Right renal cortex interstitium (tissue), 3 donors: Measurements from ENCODE around the gene RAD23B. TPM values are rescaled to one million over a fixed set of nuclear protein-coding genes. Genes with fewer than 3 reads are reported as not detected.
"Not testable (repeated sequence)": the region's sequence is repeated elsewhere in the genome, so short reads cannot be mapped to it uniquely, and the experiment has no call there.

Experiments
- DNase-seq, 3 donors: peaks; one replicate each; pipeline ENCODE4 v3.0.0-alpha.2; 2013; ENCODE audit warnings: low read depth in 3 of 3, low spot score in 2 of 3
- polyA plus RNA-seq, 3 donors: library from polyadenylated mRNA; unstranded; fragments of 120-200 nt; gene quantifications; one replicate each; pipeline ENCODE4 v1.2.1, GENCODE V29; 2013; ENCODE audit not compliant: insufficient read length in 3 of 3

RAD23B gene
- polyA plus RNA-seq, 3 donors, result 143 to 164 (median 148) TPM

GRCh38 chr9:107288701-107289100, 5.6 kb downstream of the RAD23B start:
- DNase-seq, result no peak

GRCh38 chr9:107290619-107291018, 7.5 kb downstream of the RAD23B start:
- DNase-seq, result no peak

DNA sequence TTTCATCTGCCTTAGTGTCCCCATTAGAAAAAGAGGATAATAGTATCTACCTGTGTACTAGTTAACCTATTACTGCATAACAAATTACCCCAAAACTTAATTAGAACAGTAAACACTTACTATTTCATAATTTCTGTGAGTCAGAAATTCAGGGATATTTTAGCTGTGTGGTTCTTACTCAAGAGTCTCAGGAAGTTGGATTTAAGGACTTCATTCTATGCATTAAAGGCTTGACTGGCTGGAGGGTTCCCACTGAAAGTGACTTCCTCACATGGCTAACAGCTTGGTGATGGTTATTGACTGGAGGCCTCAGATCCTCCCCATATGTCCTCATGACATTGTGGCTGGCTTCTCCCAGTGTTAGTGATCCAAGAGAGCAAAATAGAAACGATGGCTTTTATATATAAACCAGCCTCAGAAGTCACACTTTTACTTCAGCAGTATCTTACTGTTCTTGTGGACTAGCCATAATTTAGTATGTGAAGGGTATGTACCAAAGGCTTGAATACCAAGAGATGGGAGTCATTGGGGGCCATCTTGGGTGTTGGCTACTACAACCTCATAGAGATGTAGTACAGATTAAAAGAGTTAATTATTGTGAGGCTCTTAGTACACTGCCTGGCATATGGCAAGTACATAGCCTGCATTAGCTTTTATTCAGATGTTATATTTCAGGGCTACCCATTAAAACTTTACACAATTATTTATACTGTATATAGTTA, 9.9 kb downstream of the RAD23B start:
- no peak for DNase-seq

DNA sequence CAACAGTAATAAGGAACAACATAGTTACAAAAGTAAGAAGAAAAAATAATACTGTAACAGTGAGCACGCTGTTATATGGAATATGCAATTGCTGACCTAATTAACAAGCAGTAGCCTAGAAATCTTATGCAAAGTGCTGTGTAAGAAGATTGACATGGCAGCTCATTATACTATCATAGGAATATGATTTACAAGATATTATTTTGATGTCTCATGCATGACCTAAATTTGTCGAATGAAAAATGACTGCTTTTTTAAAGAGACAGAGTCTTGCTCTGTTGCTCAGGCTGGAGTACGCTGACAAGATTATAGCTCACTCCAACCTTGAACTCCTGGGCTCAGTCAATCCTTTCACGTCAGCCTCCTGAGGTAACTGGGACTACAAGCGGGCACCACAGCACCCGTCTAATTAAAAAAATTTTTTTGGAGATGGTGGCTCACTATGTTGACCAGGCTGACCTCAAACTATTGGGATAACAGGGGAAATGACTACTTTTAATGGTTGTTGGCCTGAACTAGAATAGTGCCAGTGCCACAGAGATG, 10.5 kb downstream of the RAD23B start:
- no peak for DNase-seq

- no peak for DNase-seq
Observed at GRCh38 chr9:107294756-107295155, 11.7 kb downstream of the RAD23B start.

DNA sequence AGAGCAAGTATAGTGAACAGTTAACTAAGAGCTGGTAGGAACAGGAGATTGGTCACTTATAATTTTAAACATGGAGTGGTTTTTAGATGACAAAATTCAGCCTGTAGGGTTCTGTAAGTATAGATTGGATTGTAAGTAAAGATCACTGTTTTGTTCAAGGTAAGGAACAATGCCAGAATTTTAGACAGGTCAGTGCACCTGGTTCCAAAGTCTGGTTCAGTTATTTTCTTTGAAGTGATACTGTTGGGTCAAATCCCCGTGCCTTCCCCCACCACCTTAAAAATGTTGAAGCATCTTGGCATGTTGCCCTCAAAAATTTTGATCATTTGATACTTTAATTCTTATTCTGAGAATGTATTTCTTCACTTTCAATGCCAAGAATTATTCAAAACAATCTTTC, 12.9 kb downstream of the RAD23B start:
- DNase-seq, result no peak

GRCh38 chr9:107296592-107296991, 13.5 kb downstream of the RAD23B start:
- not testable (repeated sequence) for DNase-seq

DNA sequence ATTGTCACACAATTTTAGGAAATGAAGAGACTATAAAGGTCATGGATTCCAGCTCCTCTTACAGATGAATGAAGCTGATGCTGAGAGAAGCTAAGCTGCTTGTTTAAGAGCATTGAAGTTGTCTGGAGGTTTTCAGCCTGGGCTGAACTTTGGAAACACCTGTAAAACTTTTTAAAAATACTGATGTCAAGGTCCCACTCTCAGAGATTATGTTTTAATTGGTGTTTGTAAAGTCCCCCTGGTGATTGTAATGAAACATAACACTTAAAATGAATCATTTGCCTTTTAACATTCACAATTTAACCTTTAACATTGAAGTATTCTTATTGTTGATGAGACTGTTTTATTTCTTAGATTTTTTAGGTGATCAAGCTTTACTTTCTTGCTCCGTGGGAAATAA, 16.4 kb downstream of the RAD23B start:
- DNase-seq, result no peak

DNA sequence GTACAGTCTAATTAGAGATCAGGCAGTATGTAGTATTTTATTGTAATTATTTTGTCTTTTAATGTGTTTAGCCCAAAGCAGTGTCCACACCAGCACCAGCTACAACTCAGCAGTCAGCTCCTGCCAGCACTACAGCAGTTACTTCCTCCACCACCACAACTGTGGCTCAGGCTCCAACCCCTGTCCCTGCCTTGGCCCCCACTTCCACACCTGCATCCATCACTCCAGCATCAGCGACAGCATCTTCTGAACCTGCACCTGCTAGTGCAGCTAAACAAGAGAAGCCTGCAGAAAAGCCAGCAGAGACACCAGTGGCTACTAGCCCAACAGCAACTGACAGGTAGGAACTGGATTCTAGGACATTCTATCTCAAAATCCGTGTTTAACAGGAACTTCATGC, 23.2 kb downstream of the RAD23B start:
- no peak for DNase-seq

- DNase-seq, result no peak
Observed at GRCh38 chr9:107307331-107307730, 24.3 kb downstream of the RAD23B start.

DNA sequence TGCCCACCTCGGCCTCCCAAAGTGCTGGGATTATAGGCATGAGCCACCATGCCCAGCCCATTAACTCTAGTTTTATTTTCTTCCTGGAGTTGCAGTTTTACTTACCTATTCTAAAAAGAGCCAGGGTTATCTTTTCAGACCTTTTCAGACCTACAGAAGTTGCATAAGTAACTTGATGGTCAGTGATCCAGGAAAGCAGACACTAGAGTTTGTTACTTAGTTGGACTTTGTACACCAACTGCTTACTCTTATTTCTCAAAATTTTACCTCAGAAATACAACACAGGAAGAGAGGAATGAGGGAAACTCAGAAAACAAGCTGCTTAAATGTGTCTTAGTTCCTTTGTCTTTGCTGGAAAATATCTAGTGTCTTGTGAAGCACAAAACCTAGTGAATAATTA, 25.4 kb downstream of the RAD23B start:
- no peak for DNase-seq

DNA sequence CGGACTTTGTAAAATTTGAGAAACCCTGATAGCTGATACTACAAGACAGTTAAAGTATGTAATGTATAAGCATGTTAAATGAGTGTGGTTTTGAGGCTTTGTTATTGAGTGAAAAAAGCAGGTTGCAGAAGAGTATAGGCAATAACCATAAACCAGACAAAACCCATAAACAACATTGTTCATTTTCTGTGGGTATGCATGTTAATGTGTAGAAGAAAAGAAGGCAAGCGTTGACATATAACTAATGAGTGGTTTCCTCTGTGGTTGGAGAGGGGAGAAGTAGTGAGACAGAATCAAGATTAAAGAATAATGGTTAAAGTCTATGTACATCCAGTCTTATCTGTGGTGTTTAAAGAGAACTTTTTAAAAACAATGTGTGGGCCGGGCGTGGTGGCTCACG, 26.2 kb downstream of the RAD23B start:
- no peak for DNase-seq

DNA sequence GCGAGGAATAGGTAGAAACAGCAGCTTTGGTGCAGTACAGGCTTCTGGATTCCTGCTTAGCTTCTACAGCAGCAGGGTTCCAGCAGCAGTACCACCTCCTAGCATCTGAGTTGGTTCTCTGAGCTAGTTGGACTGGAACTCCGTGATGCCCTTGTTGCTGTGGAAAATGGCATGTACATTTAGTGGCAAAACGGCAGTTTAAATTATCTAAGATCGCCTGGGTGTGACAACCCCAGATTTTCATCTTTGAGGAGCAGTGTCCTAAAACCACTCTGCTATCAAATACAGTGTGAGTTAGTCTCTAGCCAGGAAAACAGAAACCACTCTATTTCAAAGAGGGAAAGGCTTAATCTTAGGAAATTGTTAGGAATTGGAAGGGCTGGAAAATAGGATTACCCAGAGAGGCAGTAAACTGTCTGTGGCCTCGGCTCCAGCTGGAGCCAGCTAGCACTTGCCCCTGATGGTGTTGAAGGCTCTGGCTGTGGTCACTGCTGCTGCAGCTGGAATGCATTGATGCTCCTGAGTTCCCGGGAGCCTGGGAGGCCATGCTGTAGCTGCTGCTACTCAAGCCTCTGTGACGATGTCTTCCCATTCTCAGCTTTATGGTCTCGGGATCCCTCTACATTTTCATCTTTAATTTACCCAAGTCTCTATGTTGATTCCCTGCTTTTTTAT, 29.4 kb downstream of the RAD23B start:
- DNase-seq, result no peak

DNA sequence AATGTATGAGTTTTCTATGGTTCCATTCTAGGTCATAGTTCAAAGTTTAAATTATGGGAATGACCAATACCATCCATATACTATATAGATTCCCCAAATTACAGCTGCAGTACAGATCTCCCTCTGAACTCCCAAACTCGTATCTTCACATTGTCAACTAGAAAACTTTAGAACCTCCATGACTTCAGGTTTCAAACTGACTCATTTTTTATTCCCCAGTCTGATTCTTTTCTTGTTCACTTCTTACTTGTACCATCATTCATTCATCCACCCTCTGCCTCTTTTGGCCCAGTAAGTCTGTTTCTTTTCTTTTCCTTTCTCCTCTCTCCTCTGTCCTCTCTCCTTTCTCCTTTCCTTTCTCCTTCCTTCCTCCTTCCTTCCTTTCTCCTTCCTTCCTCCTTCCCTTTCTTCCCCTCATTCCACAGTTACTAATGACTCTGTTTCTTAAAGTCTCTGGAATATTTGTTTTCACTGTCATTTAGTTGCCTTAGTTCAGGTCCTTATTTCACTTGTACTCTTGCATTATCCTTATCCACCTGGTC, 30.5 kb downstream of the RAD23B start:
- DNase-seq, result no peak

- DNase-seq, result no peak
Observed at GRCh38 chr9:107314763-107315162, 31.7 kb downstream of the RAD23B start.

DNA sequence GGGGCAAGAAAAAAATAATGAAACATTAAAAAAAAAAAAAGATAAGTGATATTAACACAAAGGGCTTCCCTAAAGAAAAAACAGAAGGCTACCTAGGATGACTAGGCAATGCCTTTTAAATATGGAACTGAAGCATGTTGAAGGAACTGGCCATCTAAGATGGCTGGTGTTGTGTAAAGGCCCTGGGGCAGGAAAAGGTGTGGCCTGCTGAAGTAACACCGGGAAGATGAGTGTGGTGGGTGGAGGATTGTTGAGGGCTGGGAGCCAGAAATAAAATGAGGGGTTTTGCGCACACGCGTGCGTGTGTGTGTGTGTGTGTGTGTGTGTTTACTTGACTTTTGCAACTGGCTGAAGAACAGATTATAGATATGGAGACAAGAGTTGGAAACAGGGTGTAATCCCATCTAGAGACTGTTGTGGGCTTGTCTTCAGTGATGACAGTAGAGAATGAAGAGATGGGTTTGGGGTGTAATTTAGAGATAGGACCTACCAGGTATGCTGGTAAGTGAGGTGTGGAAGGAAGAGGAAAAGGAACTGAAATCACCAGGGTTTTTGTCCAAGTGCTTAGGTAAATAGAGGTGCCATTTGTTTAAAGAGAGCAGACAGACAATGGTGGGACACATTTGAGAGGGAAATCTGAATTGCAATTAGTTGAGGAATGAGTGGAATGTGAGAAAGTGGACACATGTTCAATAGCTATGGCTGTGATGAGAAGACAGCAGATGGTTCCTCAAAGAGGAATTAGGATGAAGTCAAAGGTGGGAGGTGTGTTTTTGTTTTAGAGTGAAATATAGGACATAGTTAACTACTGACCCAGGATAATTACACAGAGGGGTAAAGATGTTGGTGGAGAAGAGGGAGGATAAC, 33.9 kb downstream of the RAD23B start:
- no peak for DNase-seq

DNA sequence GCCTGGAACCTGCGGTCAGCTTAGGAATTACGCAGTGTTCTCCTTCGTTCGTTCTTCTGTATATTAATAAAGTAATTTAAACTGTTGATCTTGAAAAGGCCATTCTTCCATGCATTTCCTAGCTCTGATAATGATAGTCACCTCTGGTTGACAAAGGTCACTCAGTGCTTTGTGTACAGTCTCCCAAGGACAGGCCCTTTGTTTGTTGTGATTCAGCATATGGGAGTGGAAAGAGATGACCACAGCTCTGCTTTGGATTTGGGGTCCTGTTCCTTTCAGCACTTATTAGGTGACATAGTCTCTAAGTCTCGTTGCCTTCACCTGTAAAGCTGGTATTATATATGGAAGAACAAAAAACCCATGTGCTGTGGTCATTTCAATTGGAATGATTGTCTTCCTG, 39.6 kb downstream of the RAD23B start:
- no peak for DNase-seq

GRCh38 chr9:107323836-107324585, 40.9 kb downstream of the RAD23B start:
- no peak for DNase-seq

- DNase-seq, result no peak
Observed at GRCh38 chr9:107325842-107326241, 42.8 kb downstream of the RAD23B start.

DNA sequence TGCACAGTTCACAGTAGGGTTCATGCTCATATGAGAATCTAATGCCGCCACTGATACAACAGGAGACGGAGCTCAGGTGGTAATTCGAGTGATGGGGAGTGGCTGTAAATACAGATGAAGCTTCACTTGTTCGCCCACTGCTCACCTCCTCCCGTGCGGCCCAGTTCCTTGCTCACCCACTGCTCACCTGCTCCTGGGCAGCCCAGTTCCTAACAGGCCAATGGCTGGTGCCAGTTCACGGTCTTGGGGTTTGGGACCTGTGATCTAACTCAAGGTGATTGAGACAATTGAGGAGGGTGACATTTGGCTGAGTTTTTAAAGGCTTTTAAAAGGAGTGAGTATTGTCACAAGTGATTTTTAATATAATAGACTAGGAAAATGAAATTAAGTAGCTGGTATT, 45.4 kb downstream of the RAD23B start:
- DNase-seq, result no peak
